ENCODE results near the gene OR9K2.

DNA sequence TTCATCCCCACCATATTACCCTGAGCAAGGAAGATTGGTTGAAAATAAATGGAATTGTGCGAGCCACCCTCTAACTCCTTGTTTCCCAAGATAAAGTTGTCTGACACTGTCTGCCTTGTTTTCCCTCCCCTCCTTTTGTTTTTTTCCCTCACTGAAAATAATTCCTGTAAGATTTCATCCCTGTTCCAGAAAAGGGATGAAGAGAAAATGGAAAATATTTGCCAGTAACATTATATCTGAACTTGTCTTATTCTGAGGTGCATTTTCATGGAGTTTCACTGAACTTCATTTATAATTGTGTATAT lies 17.3 kb downstream of the OR9K2 start:
- TF ChIP-seq CTCF (IDR thresholded peaks at IDR 0.05; ENCODE audit: poor library complexity) (no peak), EZH2 (IDR thresholded peaks at IDR 0.05; ENCODE audit: borderline replicate concordance) (no peak), EZH2phosphoT487 (IDR thresholded peaks at IDR 0.05; ENCODE audit: low read depth, severe bottlenecking, unreplicated experiment) (no peak)
